Activated CD4-positive, CD25-positive, alpha-beta regulatory T cell treated with anti-CD3 and anti-CD28 coated beads, Interleukin-2, amount 50 U/mL, for 24 hours (primary cell): ENCODE measurements around the gene PEPD.

Experiments used
- ATAC-seq, 2 donors: fragments of 150-1000 bp; cut with Tn5 transposase; one replicate each; pipeline ENCODE4 v1.10.0; 2021; ENCODE audit warnings: mild to moderate bottlenecking in 1 of 2, moderate library complexity in 1 of 2

The PEPD gene

GRCh38 chr19:33349319-33350289, 172.0 kb downstream of the PEPD start:
- no peak for ATAC-seq

DNA sequence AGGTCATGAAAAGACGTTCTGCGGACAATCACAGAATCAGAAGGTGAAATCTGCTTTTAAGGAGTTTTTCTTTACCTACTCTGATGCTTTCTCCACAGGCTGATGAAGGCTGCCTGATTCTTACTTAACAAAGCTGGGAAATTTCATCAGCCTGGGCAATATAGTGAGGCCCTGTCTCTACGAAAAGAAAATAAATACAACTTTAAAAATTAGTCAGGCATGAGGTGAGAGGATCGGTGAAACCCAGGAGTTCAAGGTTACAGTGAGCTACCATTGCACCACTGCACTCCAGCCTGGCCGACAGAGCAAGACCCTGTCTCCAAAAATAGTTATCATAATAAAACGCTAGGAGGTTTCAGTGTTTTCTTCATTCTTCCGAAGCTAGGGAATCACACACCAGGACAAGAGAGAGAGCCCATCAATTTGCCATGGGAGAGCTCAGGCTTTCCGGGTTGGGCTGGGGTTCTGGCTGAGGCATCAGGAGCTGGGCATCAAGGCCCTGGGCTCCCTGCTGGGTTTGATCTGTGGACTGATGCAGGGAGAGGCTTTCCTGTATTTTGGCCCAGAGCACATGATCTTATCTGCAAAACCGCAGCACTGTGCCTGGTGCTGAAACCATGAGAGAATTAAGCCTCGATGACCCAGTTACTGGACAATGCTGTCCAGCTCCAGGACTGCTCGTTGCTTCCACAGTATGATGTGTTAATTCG, 173.1 kb downstream of the PEPD start:
- no peak for ATAC-seq

GRCh38 chr19:33347300-33347699, 174.3 kb downstream of the PEPD start:
- no peak for ATAC-seq

DNA sequence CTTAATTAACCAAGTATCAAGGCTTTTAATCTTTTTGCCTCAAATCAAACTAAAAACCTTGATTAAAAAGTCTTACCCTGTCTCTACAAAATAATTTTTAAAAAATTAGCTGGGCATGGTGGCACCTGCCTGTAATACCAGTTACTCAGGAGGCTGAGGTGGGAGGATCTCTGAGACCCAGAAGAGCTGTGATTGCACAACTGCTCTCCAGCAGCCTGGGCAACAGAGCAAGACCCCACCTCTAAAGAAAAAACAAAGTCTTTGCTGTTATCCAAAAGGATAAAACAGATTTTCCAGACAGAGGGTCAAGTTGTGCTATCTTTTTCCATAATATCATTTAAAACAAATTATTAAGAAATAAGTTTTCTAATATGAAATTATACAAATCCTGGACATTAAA, 174.9 kb downstream of the PEPD start:
- ATAC-seq = no peak

DNA sequence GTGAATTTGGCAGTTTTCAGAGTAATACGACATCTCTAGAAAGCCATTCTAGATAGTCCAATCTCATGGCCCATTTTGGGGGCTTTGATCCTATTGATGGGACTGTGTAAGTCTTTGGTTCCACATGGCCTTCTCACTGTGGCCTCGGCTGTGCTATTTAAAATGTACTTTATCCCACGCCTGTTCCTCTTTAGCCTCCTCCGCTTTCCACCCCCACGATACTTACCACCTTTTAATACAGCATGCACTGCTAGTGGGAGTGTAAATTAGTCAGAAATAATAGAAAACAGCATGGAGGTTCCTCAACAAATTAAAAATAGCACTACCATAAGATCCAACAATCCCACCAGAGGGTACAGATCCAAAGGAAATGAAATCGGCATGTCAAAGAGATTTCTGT, 176.4 kb downstream of the PEPD start:
- ATAC-seq = no peak

DNA sequence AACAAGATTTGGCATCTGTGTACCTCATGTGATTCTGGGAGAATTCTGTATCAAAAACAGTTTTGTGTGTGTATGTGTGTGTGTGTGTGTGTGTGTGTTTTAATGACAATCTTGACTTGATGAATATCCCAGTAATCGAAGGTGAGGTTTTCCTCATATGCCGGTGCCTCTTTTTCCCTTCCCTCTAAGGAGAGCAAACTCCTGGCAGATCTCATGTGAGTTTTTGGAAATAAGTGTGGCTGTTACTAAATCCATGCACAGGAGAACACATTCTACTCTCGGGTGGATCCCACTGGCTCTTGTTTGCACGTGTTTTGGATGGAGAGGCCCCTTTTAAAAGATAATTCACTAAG, 177.0 kb downstream of the PEPD start:
- ATAC-seq = no peak

DNA sequence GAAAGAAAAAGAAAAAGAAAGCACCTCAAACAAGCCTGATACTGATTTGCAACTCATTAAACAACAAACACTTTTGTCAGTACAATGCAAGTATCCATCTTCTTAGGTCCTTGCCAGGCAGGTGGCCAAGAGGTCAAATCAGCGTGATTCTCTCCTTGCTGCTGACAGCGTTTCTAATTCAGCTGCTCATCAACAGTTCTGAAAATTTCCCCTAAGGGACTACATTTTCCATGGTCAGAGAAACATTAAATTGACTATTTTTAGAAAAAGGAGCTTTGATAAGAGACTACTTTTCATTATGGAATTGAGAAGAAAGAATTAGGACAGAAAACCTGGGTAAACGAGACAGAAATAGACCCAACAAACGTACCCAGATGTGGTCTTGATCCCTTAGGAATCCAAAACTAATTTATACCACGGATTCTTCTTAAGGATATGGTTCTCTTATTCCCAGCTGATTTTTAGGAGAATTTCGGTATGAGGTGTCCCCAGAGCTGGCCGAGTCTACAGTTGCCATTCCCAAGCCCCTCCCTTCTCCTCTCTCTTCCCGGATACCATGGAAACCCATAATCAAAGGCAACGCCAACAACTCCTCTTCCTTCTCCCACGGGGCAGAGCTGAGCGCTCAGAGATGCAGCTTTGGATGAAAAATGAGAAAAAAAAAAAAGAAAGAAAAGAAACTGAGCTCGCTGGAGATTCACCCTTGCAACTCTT, 177.6 kb downstream of the PEPD start:
- ATAC-seq = no peak

- ATAC-seq = no peak
Observed at GRCh38 chr19:33343301-33343700, 178.3 kb downstream of the PEPD start.

GRCh38 chr19:33340991-33341390, 180.6 kb downstream of the PEPD start:
- ATAC-seq = no peak

DNA sequence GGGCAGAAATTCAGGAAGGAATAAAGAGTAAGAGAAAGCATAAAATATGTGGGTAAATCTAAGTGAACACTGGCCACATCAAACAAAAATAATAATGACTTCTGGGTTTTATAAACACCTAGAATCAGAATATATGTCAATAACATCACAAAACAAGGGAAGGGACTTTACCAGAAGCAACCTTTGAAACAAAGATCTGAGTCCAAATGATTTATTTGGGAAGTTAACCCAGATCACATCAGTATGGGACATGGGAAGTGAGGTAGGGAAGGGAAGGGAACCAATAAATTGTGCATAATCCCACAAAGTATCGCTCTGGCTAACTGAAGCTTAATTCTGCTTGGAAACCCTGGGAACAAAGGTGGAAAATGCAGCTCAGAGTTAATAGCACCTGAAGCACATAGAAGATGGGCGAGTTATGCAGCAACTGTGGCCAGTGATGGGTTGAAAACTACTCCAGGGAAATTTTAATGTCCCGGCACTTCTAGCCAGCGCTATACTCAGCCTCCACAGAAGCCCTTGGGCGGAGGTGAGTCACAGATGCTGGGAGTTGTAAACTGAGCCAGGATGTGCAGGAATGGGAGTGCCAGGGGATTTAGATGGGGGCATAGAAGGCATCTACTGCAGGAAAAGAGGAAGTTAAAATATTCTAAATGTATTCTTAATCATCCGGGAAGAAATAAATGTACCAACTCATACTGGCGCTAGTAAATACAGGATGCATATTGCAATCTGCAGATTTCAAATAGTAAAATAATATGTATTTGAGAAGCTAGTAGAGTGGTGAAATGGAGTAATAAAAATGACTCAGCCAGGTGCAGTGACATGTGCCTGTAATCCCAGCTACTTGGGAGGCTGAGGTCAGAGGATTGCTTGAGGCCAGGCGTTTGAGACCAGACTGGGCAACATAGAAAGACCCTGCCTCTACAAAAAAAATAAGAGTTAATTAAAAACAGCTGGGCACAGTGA, 182.3 kb downstream of the PEPD start:
- no peak for ATAC-seq
